ENCODE measurements around the gene CCDC33.

CCDC33 gene

GRCh38 chr15:74305687-74306086, 69.6 kb downstream of the CCDC33 start:
- no peak for DNase-seq (ENCODE audit: low read depth)
- TF ChIP-seq, protein P1, sequence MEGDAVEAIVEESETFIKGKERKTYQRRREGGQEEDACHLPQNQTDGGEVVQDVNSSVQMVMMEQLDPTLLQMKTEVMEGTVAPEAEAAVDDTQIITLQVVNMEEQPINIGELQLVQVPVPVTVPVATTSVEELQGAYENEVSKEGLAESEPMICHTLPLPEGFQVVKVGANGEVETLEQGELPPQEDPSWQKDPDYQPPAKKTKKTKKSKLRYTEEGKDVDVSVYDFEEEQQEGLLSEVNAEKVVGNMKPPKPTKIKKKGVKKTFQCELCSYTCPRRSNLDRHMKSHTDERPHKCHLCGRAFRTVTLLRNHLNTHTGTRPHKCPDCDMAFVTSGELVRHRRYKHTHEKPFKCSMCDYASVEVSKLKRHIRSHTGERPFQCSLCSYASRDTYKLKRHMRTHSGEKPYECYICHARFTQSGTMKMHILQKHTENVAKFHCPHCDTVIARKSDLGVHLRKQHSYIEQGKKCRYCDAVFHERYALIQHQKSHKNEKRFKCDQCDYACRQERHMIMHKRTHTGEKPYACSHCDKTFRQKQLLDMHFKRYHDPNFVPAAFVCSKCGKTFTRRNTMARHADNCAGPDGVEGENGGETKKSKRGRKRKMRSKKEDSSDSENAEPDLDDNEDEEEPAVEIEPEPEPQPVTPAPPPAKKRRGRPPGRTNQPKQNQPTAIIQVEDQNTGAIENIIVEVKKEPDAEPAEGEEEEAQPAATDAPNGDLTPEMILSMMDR (conservative IDR thresholded peaks at IDR 0.05; ENCODE audit: control insufficient read depth, insufficient read depth, low read depth, low read length): no peak
- H3K4me3 ChIP-seq (ENCODE audit: control insufficient read depth, low read depth, low read length): no peak overlapping the region

DNA sequence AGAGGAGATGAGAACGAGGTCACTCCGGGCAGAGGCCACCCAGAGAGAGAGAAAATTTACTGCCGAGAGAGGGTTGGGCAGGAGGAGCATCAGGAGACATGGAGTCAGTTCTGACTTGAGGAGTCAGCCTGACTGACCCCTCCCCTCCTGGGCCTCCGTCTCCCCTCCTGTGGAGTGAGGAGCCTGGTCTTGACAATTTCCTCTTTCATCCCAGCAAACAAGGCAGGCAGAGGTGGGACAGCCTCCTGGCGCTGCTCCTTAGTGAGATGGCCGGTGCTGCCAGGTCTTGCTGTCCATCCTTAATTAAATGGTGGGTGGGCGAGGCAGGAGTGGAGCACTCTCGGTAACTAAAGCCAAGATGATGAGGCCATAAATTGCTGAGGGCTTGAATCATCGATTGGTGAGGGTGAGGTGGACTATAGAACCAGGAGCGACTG, 70.7 kb downstream of the CCDC33 start:
- TF ChIP-seq, protein P1 (conservative IDR thresholded peaks at IDR 0.05; ENCODE audit: control insufficient read depth, insufficient read depth, low read depth, low read length): no peak
- H3K4me3 ChIP-seq (ENCODE audit: control insufficient read depth, low read depth, low read length): no peak overlapping the region
- no peak for DNase-seq (ENCODE audit: low read depth)

DNA sequence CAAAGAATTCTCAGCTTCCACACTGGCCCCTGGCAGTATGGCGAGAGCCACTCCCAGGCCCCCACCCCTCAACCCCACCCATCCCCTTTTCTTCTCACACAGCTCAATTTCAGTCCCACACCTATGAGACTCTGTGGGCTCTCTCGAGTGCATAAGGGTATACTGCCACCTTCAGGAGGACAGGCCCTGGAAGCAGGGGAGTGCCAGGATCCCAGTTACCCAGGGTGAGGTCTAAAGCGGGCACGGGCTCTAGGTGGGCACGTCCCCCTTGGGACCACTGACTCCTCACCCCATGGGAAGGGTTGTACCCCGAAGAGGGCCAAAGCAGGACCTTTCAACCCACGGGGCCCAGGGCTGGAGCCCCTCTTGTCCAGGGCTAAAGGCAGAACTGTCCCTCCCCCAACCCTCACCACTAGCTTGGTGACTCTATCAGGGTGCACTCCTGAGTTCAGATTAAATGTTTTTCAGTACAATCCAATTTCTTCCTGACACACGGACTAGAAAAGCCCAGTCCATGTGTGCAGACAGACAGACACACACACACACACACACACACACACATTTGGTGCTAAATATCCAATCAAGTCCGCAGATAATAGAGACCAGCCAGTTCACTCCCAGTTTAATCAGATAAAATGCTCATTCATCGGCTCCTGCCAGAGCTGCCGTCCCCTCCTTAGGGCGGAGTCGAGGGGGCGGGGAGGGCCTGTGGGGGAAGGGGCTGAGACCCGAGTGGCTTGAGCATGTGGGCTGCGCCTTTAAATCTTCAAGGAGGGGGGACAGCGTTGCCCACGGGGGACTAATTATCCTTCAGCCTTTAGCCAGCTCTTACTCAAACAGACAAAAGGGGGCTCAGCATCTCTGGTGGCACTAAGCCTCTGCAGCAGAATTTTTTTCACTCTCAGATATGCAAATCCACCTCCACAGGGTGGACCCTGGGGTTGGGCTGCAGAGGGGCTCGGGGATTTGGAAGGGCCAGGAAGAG, 72.0 kb downstream of the CCDC33 start:
- H3K4me3 ChIP-seq (ENCODE audit: control insufficient read depth, low read depth, low read length): no peak overlapping the region
- peak; percentile 59 for DNase-seq (ENCODE audit: low read depth)
- TF ChIP-seq, protein P1 (conservative IDR thresholded peaks at IDR 0.05; ENCODE audit: control insufficient read depth, insufficient read depth, low read depth, low read length): peak; percentile 72

- TF ChIP-seq, protein P1 (conservative IDR thresholded peaks at IDR 0.05; ENCODE audit: control insufficient read depth, insufficient read depth, low read depth, low read length): peak; percentile 35
These were observed 75.8 kb downstream of the CCDC33 start for GRCh38 chr15:74311734-74312444.

DNA sequence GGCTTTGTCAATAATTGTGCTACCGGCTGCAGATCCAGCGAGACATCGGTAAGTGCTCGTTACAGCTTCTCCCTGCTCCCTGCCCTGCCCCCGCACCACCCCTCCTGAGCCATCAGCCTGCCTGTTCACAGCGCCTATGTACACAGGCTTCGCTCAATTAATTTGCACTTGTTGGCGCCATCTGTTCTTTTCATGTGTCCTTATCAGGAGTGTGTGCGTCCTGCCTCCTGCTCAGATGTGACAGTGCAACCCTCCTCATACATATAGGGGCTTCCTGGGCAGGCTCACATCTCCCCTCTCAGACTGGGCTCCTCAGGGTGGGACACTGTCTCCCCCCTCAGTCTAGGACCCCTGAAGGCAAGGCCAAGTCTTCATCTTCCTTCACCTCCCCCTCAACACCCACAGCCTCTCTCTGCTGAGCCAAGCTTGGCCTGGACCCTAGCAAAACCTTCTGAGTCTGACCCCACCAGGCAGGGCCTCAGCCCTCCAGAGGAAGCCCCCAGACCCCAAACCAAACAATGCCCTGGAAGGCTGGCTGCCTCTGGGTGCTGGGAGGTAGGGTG, 76.4 kb downstream of the CCDC33 start:
- no peak for DNase-seq (ENCODE audit: low read depth)
- no peak overlapping the region for H3K4me3 ChIP-seq (ENCODE audit: control insufficient read depth, low read depth, low read length)
- TF ChIP-seq, protein P1 (conservative IDR thresholded peaks at IDR 0.05; ENCODE audit: control insufficient read depth, insufficient read depth, low read depth, low read length): no peak

More at GRCh38 chr15:74311734-74312444, 75.8 kb downstream of the CCDC33 start:
- no peak for DNase-seq (ENCODE audit: low read depth)
- H3K4me3 ChIP-seq (ENCODE audit: control insufficient read depth, low read depth, low read length): no peak overlapping the region

DNA sequence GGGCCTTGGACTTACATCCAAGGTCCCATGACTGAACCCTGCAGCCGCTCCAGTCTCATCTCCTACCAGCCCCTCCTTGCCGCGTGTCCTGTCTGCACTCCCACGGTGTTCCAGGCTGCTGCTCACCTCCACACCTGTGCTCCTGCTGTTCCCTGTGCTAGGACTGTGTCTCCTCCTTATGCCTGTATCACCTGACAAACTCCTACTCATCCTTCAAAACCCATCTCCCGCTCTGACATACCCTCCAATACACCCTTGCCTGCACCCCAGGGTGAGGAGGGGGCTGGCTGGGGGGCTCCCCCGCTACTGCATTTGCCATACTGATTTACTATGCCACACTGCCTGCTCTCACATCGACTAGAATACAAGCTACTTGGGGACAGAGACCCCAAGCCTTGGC, 77.8 kb downstream of the CCDC33 start:
- TF ChIP-seq, protein P1 (conservative IDR thresholded peaks at IDR 0.05; ENCODE audit: control insufficient read depth, insufficient read depth, low read depth, low read length): no peak
- no peak for DNase-seq (ENCODE audit: low read depth)

More for the DNA sequence above, 77.8 kb downstream of the CCDC33 start:
- no peak overlapping the region for H3K4me3 ChIP-seq (ENCODE audit: control insufficient read depth, low read depth, low read length)
